ENCODE results near the gene GALNT3.

The GALNT3 gene

GRCh38 chr2:165815299-165816141, 21.5 kb upstream of the GALNT3 start:
- in situ Hi-C loops (cut with HindIII; ENCODE audit: low sequenced_read_pairs), result no loop called here
- TF ChIP-seq CTCF (IDR thresholded peaks at IDR 0.05; ENCODE audit: low read depth, low read length, missing control alignments), result no peak
- DNase-seq (ENCODE audit: low read depth), result no peak
- no peak overlapping the region for H3K4me3 ChIP-seq (ENCODE audit: low read depth, low read length)

GRCh38 chr2:165814473-165814872, 20.4 kb upstream of the GALNT3 start:
- TF ChIP-seq CTCF (IDR thresholded peaks at IDR 0.05; ENCODE audit: low read depth, low read length, missing control alignments), result no peak
- in situ Hi-C loops (cut with HindIII; ENCODE audit: low sequenced_read_pairs), result no loop called here
- no peak overlapping the region for H3K4me3 ChIP-seq (ENCODE audit: low read depth, low read length)
- no peak for DNase-seq (ENCODE audit: low read depth)

GRCh38 chr2:165811592-165812370, 17.7 kb upstream of the GALNT3 start:
- no peak for TF ChIP-seq CTCF (IDR thresholded peaks at IDR 0.05; ENCODE audit: low read depth, low read length, missing control alignments)
- H3K4me3 ChIP-seq (ENCODE audit: low read depth, low read length), result no peak overlapping the region
- in situ Hi-C loops (cut with HindIII; ENCODE audit: low sequenced_read_pairs), result no loop called here
- peak; percentile 28 for DNase-seq (ENCODE audit: low read depth)

- in situ Hi-C loops (cut with HindIII; ENCODE audit: low sequenced_read_pairs), result no loop called here
- H3K4me3 ChIP-seq (ENCODE audit: low read depth, low read length), result no peak overlapping the region
- no peak for DNase-seq (ENCODE audit: low read depth)
- TF ChIP-seq CTCF (IDR thresholded peaks at IDR 0.05; ENCODE audit: low read depth, low read length, missing control alignments), result no peak
Observed at GRCh38 chr2:165810418-165810817, 16.4 kb upstream of the GALNT3 start.

- TF ChIP-seq CTCF (IDR thresholded peaks at IDR 0.05; ENCODE audit: low read depth, low read length, missing control alignments), result no peak
- DNase-seq (ENCODE audit: low read depth), result no peak
- H3K4me3 ChIP-seq (ENCODE audit: low read depth, low read length), result no peak overlapping the region
- in situ Hi-C loops (cut with HindIII; ENCODE audit: low sequenced_read_pairs), result no loop called here
Observed at GRCh38 chr2:165804719-165805118, 10.7 kb upstream of the GALNT3 start.

- peak; percentile 20 for DNase-seq (ENCODE audit: low read depth)
- no peak overlapping the region for H3K4me3 ChIP-seq (ENCODE audit: low read depth, low read length)
- in situ Hi-C loops (cut with HindIII; ENCODE audit: low sequenced_read_pairs), result no loop called here
- no peak for TF ChIP-seq CTCF (IDR thresholded peaks at IDR 0.05; ENCODE audit: low read depth, low read length, missing control alignments)
Observed at GRCh38 chr2:165803123-165803760, 9.2 kb upstream of the GALNT3 start.
